WTC11 (cell line): ENCODE results near the gene MYL3. TPM values are rescaled to one million over a fixed set of nuclear protein-coding genes. Genes with fewer than 3 reads are reported as not detected.

Experiments used
- ATAC-seq: fragments of 200-7000 bp; cut with Tn5 transposase; 2 replicates; pipeline ENCODE4 v1.10.0; 2021; ENCODE audit warnings: mild to moderate bottlenecking, moderate library complexity
- CTCF ChIA-PET: fragments of 300-600 bp; sonication (Branson Sonifier 250); formaldehyde crosslinking; loops from one replicate; lab custom pipeline; 2021; ENCODE audit warnings: antibody characterized with exemption; lab: Charles Lee
- POLR2A ChIA-PET: fragments of 350-600 bp; sonication (Branson Sonifier 250); formaldehyde crosslinking; loops from one replicate; lab custom pipeline; 2021; ENCODE audit warnings: antibody characterized with exemption; lab: Charles Lee
- DNase-seq: peaks from one replicate; pipeline ENCODE4 v3.0.0; 2021; ENCODE audit warnings: low spot score
- H3K27ac Mint-ChIP-seq: 2 replicates; pipeline ENCODE4 v1.8.0; 2021; ENCODE audit warnings: mixed read lengths
- H3K27me3 Mint-ChIP-seq: 2 replicates; pipeline ENCODE4 v1.8.0; 2021; ENCODE audit warnings: low read depth, mild to moderate bottlenecking, moderate library complexity, mixed read lengths
- H3K36me3 Mint-ChIP-seq: 2 replicates; pipeline ENCODE4 v1.8.0; 2021; ENCODE audit warnings: mixed read lengths
- H3K4me1 Mint-ChIP-seq: 2 replicates; pipeline ENCODE4 v1.8.0; 2022; ENCODE audit warnings: mixed read lengths
- H3K4me3 Mint-ChIP-seq: 2 replicates; pipeline ENCODE4 v1.8.0; 2021; ENCODE audit warnings: mild to moderate bottlenecking, moderate library complexity, mixed read lengths
- H3K9me3 Mint-ChIP-seq: 2 replicates; pipeline ENCODE4 v1.8.0; 2021; ENCODE audit warnings: mixed read lengths
- CTCF ChIP-seq: fragments of 200-600 bp; IDR thresholded peaks from 2 replicates; pipeline ENCODE4 v1.8.0; 2022; ENCODE audit warnings: antibody characterized with exemption
- EMX1 ChIP-seq: fragments of 250-450 bp; sonication (Bioruptor Pico); IDR thresholded peaks from 2 replicates; pipeline ENCODE4 v1.8.0; 2021; ENCODE audit warnings: mild to moderate bottlenecking
- FOXJ3 ChIP-seq: sonication (generic); formaldehyde crosslinking; IDR thresholded peaks from 2 replicates; pipeline ENCODE4 v1.9.0; 2021; ENCODE audit warnings: missing genetic modification reagents, mild to moderate bottlenecking, borderline replicate concordance
- NFATC4 ChIP-seq: fragments of 250-450 bp; sonication (Bioruptor Pico); IDR thresholded peaks from 2 replicates; pipeline ENCODE4 v1.9.0; 2021; ENCODE audit warnings: mild to moderate bottlenecking
- NR3C1 ChIP-seq: sonication (generic); formaldehyde crosslinking; conservative IDR thresholded peaks from 2 replicates; pipeline ENCODE4 v1.8.1; 2023; ENCODE audit warnings: low read depth, mild to moderate bottlenecking, missing genetic modification reagents
- RELA ChIP-seq: sonication (generic); formaldehyde crosslinking; IDR thresholded peaks from 2 replicates; pipeline ENCODE4 v1.8.1; 2022; ENCODE audit warnings: missing genetic modification reagents, mild to moderate bottlenecking, borderline replicate concordance
- SMAD3 ChIP-seq: sonication (generic); formaldehyde crosslinking; IDR thresholded peaks from 2 replicates; pipeline ENCODE4 v1.8.0; 2022; ENCODE audit warnings: missing genetic modification reagents, mild to moderate bottlenecking, borderline replicate concordance
- TEAD1 ChIP-seq: sonication (generic); formaldehyde crosslinking; IDR thresholded peaks from 2 replicates; pipeline ENCODE4 v1.8.0; 2022; ENCODE audit warnings: mild to moderate bottlenecking, missing genetic modification reagents
- TP53 ChIP-seq: sonication (generic); formaldehyde crosslinking; IDR thresholded peaks from 2 replicates; pipeline ENCODE4 v1.8.1; 2023; ENCODE audit warnings: mild to moderate bottlenecking, missing genetic modification reagents
- ZNF121 ChIP-seq: sonication (generic); formaldehyde crosslinking; IDR thresholded peaks from 2 replicates; pipeline ENCODE4 v1.8.0; 2023; ENCODE audit warnings: missing genetic modification reagents
- ZNF138 ChIP-seq: sonication (generic); formaldehyde crosslinking; conservative IDR thresholded peaks from 2 replicates; pipeline ENCODE4 v1.8.1; 2022; ENCODE audit warnings: mild to moderate bottlenecking, moderate library complexity, missing genetic modification reagents
- ZNF423 ChIP-seq: fragments of 250-450 bp; sonication (Bioruptor Pico); IDR thresholded peaks from 2 replicates; pipeline ENCODE4 v2.1.2; 2022; ENCODE audit warnings: mild to moderate bottlenecking, moderate library complexity
- ZNF512 ChIP-seq: sonication (generic); formaldehyde crosslinking; IDR thresholded peaks from 2 replicates; pipeline ENCODE4 v1.8.1; 2022; ENCODE audit warnings: missing genetic modification reagents, borderline replicate concordance
- ZSCAN18 ChIP-seq: fragments of 250-450 bp; sonication (Bioruptor Pico); IDR thresholded peaks from 2 replicates; pipeline ENCODE4 v2.1.2; 2022; ENCODE audit warnings: mild to moderate bottlenecking, moderate library complexity
- total RNA-seq: library from RNA; stranded (reverse); gene quantifications from 3 replicates; pipeline ENCODE4 v1.2.3, GENCODE V29; 2021

Gene MYL3
- total RNA-seq, 1 experiment from 2014 or later: 0.31 TPM

GRCh38 chr3:46899151-46900006, 36.1 kb upstream of the MYL3 start:
- no peak for DNase-seq
- CTCF ChIA-PET: interaction anchor here (0.9 to 2.9 kb wide), 11 partner anchors 10 to 236 kb away, joined by 3 to 41 read pairs (median 6); partner anchors contain the start of gene PRSS50
- H3K27me3 Mint-ChIP-seq: peaks cover 32% of the 10 kb centered on the region

GRCh38 chr3:46898321-46899150, 35.3 kb upstream of the MYL3 start:
- Mint-ChIP-seq H3K27ac (no peak overlapping the region), H3K4me3 (peak overlapping the region; percentile 56)
- ATAC-seq: peak; percentile 39

More at GRCh38 chr3:46899151-46900006, 36.1 kb upstream of the MYL3 start:
- no peaks in the 10 kb centered on the region for H3K9me3 Mint-ChIP-seq
- no peaks in the 10 kb centered on the region for H3K36me3 Mint-ChIP-seq
- TF ChIP-seq TEAD1 (no peak), EMX1 (CRISPR knock-in tag) (no peak), FOXJ3 (CRISPR knock-in tag) (no peak), ZSCAN18 (CRISPR knock-in tag) (no peak), RELA (CRISPR knock-in tag) (no peak), ZNF512 (CRISPR knock-in tag) (no peak), NFATC4 (CRISPR knock-in tag) (no peak), NR3C1 (CRISPR knock-in tag) (no peak), SMAD3 (CRISPR knock-in tag) (no peak)
- TF ChIP-seq, all 79 proteins: peak for 0
- no peak for ATAC-seq
- Mint-ChIP-seq H3K4me1 (no peaks in the 10 kb centered on the region; the same call in 1 of the 2 replicates), H3K27ac (no peak overlapping the region), H3K4me3 (peak overlapping the region; percentile 56)
- POLR2A ChIA-PET: interaction anchor here (0.5 to 1.2 kb wide), 2 partner anchors 54 to 71 kb away, joined by 3 to 4 read pairs; no protein-coding TSS in a partner anchor

GRCh38 chr3:46897829-46898320, 34.6 kb upstream of the MYL3 start:
- Mint-ChIP-seq H3K27me3 (peaks cover 47% of the 10 kb centered on the region), H3K36me3 (no peaks in the 10 kb centered on the region)
- ATAC-seq (peak; percentile 13; the same call in 1 of the 2 replicates), DNase-seq (no peak)
- TF ChIP-seq ZNF423 (CRISPR knock-in tag) (no peak), CTCF (0 out of 2 replicates have a peak, but pooled peaks have one; percentile 12)
- TF ChIP-seq, all 79 proteins: peak for 1
- peak overlapping the region; percentile 20; the same call in 1 of the 2 replicates for H3K4me3 Mint-ChIP-seq
- POLR2A ChIA-PET: interaction anchor here (0.9 kb wide), 1 partner anchor 50 kb away, joined by 5 read pairs; no protein-coding TSS in a partner anchor
- CTCF ChIA-PET: interaction anchor here (0.6 to 2.9 kb wide), 21 partner anchors 8 to 234 kb away, joined by 3 to 41 read pairs (median 3); partner anchors contain the start of genes PRSS50 and PTH1R
- peaks cover 3% of the 10 kb centered on the region for H3K4me1 Mint-ChIP-seq
- no peaks in the 10 kb centered on the region for H3K9me3 Mint-ChIP-seq
- H3K27ac Mint-ChIP-seq: no peak overlapping the region

More at GRCh38 chr3:46898321-46899150, 35.3 kb upstream of the MYL3 start:
- peak; percentile 54 for DNase-seq
- TF ChIP-seq ZNF138 (CRISPR knock-in tag) (no peak), ZNF121 (CRISPR knock-in tag) (no peak), TP53 (0 out of 2 replicates have a peak, but pooled peaks have one; percentile 40)
- ChIA-PET CTCF (interaction anchor here (0.5 to 2.9 kb wide), 21 partner anchors 8 to 271 kb away, joined by 3 to 41 read pairs (median 3); partner anchors contain the start of genes PRSS50 and PTH1R), POLR2A (interaction anchor here (0.5 to 1.2 kb wide), 3 partner anchors 50 to 71 kb away, joined by 3 to 5 read pairs (median 4); no protein-coding TSS in a partner anchor)
- H3K36me3 Mint-ChIP-seq: no peaks in the 10 kb centered on the region
- H3K4me1 Mint-ChIP-seq: no peaks in the 10 kb centered on the region; the same call in 1 of the 2 replicates
- H3K27me3 Mint-ChIP-seq: peaks cover 40% of the 10 kb centered on the region
- H3K9me3 Mint-ChIP-seq: no peaks in the 10 kb centered on the region
